HTR-8/SVneo (cell line): ENCODE data around the gene SMIM36.
"Not testable (repeated sequence)": the region's sequence is repeated elsewhere in the genome, so short reads cannot be mapped to it uniquely, and the experiment has no call there.

Source experiments
- DNase-seq: peaks from one replicate; pipeline ENCODE4 v3.0.0; 2011; ENCODE audit warnings: low spot score, mixed read lengths; ENCODE audit not compliant: insufficient read length
- FAIRE-seq: peaks from 2 replicates; lab custom pipeline; 2011; peaks lifted over from hg19 to GRCh38; lab: Jason Lieb, UNC

The SMIM36 gene

DNA sequence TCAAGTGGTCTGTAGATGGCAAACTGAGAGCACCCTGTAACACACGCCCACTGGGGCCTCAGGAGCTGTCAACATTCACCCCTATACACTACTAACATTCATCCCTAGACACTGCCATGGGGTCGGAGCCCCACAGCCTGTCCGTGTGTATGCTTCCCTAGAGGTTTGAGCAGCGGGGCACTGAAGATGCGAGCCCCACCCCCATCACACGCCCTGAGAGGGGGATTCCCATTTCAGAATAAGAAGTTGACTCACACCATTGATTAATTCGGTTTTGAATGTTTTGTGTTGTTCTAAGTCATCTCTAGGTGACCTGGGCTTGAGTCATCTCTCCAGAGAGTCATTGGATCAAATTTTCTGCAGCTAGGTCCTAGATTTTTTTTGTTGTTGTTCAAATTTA, 52.3 kb downstream of the SMIM36 start:
- DNase-seq (peak; percentile 36), FAIRE-seq (no peak)

DNA sequence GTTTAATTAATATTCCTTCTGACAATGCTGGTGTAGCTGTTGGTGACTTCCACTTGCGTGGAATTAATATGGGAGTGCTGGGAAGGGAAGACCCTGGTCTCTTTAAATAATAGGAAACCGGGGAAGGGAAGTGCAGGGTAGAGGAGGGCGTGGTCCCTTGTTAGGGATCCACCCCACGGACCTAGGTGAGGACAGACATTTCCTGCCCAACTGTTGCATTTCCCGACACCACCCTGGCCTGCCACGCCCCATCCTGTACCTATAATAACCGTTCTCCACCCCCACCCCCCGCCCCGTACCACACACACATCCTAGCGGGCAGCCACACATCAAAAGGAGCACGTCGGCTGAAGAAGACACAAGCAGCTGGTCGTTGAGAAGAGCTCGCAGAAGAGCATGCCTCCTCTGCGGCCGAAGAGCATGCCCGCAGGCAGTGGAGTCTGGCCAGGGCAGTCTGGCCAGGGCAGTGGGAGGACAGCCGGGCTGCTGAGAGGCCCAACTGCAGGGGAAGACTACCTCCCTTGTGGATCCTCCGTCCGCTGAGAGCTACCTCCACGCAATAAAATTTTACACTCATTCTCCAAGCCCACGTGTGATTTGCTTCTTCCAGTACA, 52.9 kb downstream of the SMIM36 start:
- FAIRE-seq (peak; percentile 58), DNase-seq (no peak)

DNA sequence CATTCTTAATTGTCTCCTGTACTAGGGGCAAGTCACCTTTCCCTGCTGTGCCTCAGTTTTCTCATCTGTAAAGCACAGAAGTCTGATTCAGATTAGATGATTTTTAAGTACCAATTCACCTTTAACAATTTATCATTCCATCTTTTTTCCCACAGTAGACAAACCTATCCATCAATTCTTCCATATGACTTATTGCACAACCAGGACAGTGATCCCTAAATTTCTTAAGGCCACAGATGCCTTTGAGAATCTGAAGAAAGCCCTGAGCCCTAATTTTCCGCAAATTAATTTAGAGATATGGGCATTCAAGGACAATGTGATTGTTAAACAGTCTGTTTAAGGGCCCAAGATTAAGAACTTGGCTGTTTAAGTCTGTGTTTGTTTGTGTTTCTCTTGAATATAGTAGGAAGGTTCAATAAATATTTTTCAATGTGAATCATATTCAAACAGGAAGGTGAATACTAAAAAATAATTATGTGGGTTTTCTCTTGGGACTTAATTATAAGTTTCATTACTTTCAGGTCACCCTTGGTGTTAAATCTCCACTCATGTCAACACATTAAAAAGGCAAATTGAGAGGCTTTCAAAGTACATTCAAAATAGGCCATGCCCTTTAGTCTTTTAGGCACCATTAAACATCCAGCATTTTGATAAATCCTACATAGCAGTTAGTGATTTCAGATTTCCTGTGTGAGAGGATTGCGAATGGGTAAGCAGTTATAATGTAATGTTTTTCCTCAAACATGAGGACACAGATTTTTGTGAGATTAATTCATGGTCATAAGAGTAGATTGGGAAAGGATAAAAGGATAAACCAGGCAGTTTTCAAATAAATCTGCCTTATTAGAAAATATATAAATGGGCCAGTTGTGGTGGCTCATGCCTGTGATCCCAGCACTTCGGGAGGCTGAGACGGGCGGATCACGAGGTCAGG, 54.7 kb downstream of the SMIM36 start:
- DNase-seq (no peak), FAIRE-seq (no peak)

DNA sequence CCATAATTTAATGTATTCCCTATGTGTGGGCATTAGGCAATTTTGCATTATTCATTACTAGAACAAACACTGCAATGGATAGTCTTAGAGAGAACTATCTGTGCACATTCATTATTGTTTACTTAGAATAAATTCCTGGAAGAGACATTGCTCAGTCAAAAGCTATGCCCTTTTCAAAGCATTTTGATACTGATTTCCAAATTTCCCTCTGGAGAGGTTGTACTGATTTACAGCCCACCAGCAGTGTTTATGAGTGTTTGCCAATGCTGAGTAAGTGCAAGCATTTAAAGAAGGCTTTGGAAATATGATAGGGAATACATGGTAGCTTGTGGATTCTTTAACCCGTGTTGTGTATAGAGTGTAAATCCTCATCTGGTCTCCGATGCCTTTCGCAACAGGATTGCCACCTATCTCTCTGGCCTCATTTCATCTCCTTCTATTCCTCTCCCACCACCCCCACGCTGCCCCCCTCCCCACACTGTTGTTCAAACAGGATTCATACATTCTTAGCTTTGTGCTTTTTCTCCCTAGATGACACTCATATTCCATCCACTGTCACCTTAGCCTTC, 56.3 kb downstream of the SMIM36 start:
- peak; percentile 60 for FAIRE-seq
- DNase-seq: peak; percentile 57

DNA sequence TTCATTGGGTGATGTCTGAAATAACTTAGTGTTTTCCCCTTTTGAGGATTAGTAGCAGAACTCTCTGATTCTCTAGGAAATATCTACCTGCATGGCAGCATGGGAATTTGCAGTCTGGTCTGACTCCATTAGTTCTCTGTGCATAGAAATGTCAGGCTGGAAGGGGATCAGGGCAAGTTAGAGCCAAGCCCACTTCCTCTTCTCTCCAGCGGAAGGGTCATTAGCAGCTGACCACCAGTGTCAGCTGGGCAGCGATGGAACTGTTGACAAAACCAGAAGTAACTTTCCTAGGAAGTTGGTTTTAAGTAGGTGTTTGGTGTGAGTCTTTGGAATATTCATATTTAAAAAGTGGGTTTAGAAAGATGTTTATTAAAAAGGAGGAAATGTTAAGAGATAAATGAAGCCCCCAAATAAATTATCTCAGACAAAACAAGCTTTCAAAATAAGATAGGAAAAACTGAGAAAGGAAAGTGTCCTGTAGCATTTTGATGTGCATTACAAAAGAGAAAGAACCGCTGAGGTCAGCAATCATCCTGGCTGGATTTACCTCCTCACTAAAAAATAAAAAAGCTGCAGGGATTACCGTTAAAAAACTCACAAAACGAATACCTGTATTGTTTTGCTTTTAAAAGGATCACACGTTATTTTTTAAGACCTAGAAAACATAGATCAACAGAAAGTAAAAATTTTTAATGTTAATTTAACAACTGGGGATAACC, 57.3 kb downstream of the SMIM36 start:
- FAIRE-seq: no peak

DNA sequence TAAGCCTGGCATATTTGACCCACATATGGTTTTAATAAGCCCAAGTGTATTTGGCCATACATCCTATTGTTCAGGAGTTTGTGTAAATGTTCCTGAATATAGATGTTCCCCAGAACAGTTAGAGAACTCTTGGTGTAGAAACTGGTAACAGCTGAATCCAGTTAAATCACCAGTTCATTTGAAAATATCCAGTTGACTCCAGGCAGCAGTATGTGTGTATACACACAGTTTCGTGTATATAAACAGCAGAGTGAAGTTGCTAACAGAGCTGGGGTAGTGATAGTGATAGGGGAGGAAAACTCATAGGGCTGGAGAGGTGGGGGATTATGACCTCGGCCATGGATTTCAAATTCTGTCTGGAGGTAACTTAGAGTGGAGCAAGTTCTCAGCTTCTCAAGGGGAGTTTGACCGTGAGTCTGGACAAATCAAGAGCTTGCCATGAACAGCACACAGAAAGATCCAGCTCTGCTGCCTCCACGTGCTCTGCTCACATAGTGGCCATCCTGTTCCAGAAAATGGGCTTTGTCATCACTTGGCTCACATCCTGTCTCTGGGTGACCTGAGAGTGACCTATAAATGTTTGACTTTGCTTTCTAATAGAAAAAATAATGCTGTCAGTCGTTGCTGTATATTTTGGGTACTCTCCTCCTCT, 59.0 kb downstream of the SMIM36 start:
- FAIRE-seq (no peak), DNase-seq (no peak)

More for the DNA sequence above, 57.3 kb downstream of the SMIM36 start:
- no peak for DNase-seq

DNA sequence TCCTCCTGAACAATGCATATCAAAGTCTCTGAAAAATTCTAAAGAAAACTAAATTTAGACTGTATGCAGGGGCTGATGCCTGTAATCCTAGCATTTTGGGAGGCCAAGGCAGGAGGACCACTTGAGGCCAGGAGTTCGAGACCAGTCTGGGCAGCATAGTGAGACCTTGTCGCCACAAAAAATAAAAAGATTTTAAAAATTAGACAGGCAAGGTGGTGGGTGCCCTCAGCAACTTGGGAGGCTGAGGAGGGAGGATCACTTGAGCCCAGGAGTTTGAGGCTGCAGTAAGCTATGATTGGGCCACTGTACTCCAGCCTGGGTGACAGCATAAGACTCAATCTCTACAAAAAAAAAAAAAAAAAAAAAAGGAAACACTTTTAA, 59.5 kb downstream of the SMIM36 start:
- FAIRE-seq (no peak), DNase-seq (no peak)

DNA sequence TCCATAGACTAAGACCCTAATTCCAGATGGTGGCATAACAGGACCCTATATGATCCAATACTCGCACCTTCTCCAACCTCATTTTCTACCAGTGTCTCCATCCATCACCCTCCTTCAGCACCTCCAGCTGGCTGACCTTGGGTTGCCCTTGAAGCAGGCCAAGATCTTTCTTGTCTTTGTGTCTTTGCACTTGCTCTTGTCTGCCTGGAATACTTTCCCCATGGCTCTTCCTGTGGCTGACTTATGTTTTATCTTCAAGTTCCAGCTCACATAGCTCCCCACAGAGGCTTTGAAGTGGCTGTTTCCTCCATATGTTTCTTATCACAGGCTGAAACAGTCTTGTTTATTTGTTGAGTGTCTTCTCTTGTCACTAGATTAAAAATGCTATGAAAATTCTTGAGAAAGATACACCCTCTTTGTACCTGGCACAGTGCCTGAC, 60.0 kb downstream of the SMIM36 start:
- no peak for DNase-seq
- FAIRE-seq: no peak

DNA sequence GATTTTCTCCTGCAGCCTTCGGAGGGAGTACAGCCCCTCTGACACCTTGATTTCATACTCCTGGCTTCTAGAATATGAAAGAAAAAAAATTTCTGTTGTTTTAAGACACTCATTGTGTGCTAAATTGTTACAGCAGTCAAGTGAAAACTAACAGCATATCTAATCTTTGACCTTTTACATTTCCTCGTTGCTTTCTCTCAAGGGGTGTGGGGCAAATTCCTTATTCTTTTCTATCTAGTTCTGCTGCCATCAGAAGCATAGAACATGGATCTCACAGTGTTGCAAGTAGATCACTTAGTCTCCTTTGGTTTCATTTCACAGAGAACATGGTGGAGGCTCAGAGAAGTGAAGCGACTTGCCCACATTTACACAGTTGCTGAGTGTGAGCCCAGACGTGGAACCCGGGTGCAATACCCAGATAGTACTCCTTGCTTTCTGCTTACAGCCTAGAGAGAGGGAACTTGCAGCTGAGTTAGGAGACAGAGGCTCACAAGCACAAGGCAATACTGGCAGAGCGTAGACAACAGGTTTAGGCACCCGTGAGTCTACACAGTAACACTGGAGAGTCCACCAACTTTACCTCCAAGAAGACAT, 60.9 kb downstream of the SMIM36 start:
- FAIRE-seq (peak; percentile 44), DNase-seq (no peak)

DNA sequence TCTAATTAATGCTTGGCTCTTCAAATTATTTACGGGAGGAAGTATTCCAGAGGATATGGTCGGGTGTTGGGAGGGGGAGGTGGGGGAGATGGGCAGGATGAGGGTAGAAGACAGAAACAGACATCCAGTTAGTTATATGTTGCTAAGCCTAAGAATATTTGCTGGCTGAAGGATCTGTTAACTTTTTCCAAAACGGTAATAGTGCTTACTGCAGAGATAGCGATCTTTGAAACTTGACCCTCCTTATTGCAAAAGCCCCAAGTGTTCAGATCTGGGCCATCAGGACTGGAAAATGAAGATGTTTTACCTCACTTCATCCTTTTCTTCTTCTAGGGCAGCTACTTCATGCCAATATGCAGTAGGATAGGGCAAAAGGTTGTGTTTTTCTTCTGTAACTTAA, 62.6 kb downstream of the SMIM36 start:
- DNase-seq (peak; percentile 60), FAIRE-seq (peak; percentile 46)

DNA sequence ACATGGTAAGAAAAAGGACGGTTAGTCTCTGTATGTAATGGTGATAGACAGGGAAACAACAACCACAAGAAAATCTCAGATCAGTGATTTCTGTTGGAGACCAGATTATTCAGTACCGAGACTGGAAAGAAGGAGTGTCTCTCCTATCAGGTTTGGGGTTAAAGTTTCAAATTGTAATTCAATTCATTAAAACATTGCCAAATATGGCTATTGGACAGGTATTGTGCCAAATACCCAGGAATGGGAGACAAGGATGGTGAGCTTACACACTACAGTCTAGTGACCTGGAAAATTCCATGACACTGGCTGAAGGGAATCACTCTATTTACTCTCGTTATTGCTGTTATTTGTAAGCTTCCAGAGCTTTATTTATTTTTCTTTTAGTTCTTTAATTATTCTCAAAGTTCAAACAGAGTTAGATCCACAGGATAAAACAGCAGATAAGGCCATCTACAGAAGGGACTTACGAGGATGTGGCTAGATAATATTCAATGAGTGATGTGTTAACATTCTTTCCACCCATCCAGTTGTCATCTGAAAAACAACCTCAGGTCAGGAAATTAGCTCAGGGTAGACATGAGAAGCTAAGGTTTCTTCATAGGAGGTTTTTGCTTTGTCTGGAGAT, 64.6 kb downstream of the SMIM36 start:
- FAIRE-seq (no peak), DNase-seq (no peak)

DNA sequence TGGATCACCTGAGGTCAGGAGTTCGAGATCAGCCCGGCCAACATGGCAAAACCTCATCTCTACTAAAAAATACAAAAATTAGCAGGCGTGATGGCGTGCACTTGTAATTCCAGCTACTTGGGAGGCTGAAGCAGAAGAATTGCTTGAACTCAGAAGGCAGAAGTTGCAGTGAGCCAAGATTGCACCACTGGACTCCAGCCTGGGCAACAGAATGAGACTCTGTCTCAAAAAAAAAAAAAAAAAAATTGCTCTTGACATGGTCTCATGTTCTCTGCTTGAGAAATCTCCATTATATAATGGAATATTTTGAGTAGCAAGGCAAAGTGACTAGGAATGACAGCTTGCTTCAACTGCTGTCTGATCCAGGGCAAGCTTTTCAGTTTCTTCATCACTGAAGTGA, 65.2 kb downstream of the SMIM36 start:
- not testable (repeated sequence) for DNase-seq, FAIRE-seq

DNA sequence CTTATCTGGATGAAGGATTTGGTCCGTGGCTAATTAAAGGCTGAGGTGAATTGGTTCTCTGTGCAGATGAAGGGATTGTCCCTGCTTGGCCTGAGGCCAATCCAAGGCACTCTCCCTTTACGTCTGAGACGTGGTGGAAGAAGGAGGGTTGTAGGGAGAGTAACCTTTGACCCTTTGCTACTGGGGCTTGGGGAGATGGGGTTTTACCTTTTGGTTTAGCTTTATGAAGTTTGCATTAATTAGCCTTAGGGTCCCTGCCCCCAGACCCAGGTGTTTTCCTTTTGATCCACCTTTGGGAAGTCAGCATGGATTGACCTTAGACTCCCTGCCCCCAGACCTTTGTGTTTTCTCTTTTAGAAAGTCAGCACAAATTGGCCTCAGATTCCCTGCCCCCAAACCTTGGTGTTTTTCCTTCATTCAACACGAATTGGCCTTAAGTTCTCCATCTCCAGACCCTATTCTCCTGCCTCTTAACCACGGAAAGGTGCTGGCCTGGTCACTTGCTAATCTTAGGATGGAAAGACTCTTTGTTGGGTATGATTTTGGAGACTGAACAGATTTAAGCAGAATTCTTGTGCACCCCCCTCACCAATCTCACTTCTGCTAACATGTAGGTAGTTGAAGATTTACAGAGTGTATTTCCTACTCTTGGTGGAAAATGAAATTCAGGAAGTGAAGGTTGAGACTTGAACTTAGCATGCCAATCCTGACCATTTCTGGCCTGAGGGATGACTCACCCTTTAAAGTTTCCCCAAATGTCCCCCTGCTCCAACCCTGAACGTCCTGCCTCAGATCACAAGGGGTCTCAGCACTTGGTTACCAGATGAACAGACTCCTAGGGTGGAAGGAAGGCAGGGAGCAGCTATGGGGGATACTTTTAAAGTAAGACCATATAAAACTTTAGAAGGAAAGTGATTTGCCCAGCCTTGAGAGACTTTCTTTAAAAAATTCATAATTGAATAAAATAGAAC, 66.5 kb downstream of the SMIM36 start:
- FAIRE-seq: peak; percentile 9
- DNase-seq: peak; percentile 30

DNA sequence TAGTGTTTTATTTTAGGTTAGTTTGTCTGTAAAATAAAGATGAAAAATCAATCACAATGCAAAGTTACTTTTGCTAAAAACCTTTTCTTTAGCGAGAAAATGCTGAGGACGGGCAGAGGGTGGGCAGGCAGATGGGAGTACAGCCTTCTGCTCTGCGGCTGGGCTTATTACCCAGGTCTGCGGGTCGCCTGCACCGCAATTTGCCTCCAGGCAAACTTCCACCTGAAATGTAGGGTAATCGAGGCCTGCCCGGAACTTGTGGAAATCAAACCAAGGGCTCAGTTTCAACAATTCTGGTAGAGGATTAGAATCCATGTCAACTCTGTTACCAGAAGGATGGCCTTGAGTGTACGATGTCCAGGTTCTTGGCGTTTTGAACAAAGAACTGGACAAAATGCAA, 67.3 kb downstream of the SMIM36 start:
- no peak for DNase-seq
- FAIRE-seq: no peak

DNA sequence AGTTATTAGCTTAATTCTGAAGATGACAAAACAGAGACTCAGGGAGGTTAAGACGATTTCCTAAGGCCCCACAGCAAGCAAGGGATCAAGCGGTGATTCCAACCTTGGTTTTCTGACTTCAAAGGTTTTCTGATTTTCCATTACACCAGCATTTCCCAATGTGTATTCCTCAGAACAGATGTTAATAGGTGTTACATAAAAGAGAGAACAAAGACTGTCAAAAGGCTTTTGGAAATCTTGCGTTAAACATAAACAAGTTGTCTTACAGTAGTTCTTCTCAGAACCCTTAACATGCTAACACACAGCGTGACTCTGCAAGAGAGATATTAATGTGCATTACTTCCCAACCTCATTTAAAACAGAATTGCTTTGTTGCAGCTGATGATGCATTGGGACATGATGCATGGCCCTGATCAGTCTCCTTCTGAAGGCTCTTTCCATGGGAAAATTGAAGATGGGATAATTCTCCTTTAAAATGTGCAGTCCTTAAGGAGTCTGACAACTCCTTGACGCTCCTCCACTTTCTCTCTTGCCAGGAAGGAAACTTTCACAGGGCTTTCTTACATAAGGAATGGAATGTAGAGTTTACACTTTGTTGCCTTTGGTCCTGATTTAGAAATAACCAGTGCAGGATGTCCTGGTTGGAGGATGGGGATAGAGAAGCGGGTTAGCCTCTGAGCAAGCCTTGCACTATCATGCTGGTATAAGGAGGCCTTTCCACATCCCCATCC, 68.1 kb downstream of the SMIM36 start:
- FAIRE-seq: no peak
- DNase-seq: no peak

DNA sequence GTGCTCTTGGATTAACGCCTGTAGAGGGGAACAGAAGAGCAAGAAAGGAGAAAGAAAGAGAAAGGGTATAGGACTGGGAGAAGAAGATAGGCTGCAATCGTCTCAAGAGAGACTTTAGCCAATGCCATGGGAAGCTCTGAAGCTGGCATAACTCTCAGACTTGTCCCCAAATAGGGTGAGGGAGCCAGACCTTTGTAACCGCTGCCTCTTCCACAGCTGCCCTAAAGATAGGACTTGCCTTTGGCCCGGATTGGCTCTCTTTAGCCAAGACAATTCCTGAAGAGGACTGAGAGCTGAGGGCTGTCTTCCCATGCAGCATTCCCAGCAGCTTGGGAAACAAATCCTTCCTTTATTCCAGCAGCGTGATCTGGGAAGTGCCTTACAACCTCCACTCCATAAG, 68.8 kb downstream of the SMIM36 start:
- FAIRE-seq (peak; percentile 26), DNase-seq (no peak)

DNA sequence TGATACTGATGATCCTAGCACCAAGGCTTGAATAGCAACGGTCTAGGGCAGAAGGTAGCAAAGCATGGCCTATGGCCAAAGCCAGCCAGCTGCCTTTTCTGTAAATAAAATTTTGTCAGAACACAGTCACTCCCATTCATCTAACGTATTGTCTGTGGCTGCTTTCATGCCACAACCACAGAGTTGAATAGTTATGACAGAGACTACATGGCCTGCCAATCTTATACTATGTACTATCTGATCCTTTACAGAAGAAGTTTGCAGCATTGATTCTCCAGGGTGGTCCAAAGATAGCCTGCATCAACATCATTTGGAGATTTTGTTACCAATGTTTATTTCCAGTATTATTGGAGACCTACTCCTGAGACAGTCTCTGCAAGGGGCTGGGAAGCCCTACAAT, 69.7 kb downstream of the SMIM36 start:
- DNase-seq (no peak), FAIRE-seq (no peak)
